Smooth muscle cell of the umbilical artery (primary cell): ENCODE measurements around the gene PRPF38A. TPM values are rescaled to one million over a fixed set of nuclear protein-coding genes. Genes with fewer than 3 reads are reported as not detected.

ENCODE experiments used
- total RNA-seq: library from RNA; depleted of rRNA; stranded (reverse); fragments of >200 nt; gene quantifications from 2 replicates; pipeline ENCODE4 v1.2.3, GENCODE V29; 2014

Gene PRPF38A
- total RNA-seq = 7.7 and 10.5 TPM in 2 replicates

GRCh38 chr1:52404116-52404974 is at the start of gene PRPF38A, which contains the start of gene ORC1:
Gene PRPF38A (plus strand): TSS chr1:52404602. CDS start chr1:52404750, 148 bp downstream.
Gene ORC1 (minus strand): TSS chr1:52404423. CDS start chr1:52402223, 2,200 bp downstream.

GRCh38 chr1:52365746-52366516 is 38.5 kb upstream of the PRPF38A start, which contains the start of gene CC2D1B:
Gene CC2D1B (minus strand): TSS chr1:52366205. CDS start chr1:52364620, 1,585 bp downstream.

Other genes starting within 250 kb of the PRPF38A start
- 25.2 and 34.9 TPM in 2 replicates for gene CC2D1B, start 38.4 kb upstream of the PRPF38A start, total RNA-seq
- 0.59 and 3.2 TPM in 2 replicates for gene ORC1, start 179 bp upstream of the PRPF38A start, total RNA-seq
- 28.5 and 39.5 TPM in 2 replicates for gene TUT4, start 148.5 kb downstream of the PRPF38A start, total RNA-seq
- gene GPX7, start 197.8 kb downstream of the PRPF38A start, total RNA-seq = 19.3 and 34.3 TPM in 2 replicates
- not detected in 2 replicates for gene SHISAL2A, start 228.6 kb downstream of the PRPF38A start, total RNA-seq